ENCODE measurements around the gene TCF4.

The TCF4 gene

DNA sequence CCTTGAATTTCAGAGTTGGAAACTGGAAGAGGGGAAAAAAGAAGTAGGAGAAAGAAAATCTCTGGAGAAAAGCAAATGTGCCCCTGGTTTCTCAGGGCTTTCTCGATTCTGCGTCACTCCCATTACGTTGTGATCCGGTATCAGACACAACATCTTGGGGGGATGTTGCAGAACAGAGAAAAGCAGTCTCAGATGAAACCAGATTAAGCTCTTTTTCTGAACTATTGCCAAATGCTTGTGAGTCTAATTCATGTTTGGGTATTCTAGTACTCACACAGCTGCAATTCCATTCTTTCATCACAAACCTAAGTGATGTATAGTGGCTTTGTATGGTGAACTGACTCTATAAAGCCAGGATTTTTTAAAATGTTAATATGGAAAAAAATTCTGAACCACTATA is 233.2 kb downstream of the TCF4 start:
- DNase-seq (ENCODE audit: low read depth): no peak
- H3K4me3 ChIP-seq (ENCODE audit: low read length): no peak overlapping the region
- no peak for TF ChIP-seq CTCF (IDR thresholded peaks at IDR 0.05; ENCODE audit: insufficient read depth, low read depth, low read length, missing control alignments)

GRCh38 chr18:55353806-55354205 is 234.2 kb downstream of the TCF4 start:
- no peak overlapping the region for H3K4me3 ChIP-seq (ENCODE audit: low read length)
- DNase-seq (ENCODE audit: low read depth): no peak
- TF ChIP-seq CTCF (IDR thresholded peaks at IDR 0.05; ENCODE audit: insufficient read depth, low read depth, low read length, missing control alignments): no peak

GRCh38 chr18:55353391-55353790 is 234.6 kb downstream of the TCF4 start:
- no peak overlapping the region for H3K4me3 ChIP-seq (ENCODE audit: low read length)
- no peak for TF ChIP-seq CTCF (IDR thresholded peaks at IDR 0.05; ENCODE audit: insufficient read depth, low read depth, low read length, missing control alignments)
- no peak for DNase-seq (ENCODE audit: low read depth)

DNA sequence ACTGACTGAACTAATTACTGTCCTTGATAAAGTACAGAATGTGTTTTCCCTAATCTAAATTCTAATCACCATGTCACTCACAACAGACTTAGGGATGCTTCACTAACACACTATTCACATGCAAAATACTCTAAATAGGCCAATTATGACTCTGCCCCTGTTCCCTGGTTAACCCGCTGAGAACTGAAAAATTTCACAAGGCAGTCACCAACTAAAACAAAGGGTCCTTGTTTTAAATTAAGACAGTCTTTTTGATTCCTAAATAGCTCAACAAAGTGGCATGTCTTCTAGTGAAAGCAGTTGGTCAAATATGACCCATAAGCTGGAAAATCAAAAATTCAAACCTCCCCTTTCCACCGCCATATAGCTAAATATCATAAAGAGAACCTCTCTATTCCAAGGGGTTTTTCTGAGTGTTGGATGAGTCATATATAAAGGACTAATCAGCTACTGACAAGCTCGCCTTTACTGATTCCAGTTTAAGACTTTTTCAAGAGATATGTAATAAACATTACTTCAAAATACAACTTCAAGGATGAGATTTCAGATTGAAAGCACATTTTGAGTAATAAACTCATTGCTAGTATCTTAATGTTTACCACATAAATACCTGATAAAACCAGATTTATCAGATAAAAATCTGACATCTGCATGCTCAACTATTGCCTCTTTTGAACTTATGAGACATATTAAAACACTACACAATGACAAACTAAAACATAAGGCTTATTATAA is 235.8 kb downstream of the TCF4 start:
- DNase-seq (ENCODE audit: low read depth): no peak
- TF ChIP-seq CTCF (IDR thresholded peaks at IDR 0.05; ENCODE audit: insufficient read depth, low read depth, low read length, missing control alignments): no peak
- no peak overlapping the region for H3K4me3 ChIP-seq (ENCODE audit: low read length)

- TF ChIP-seq CTCF (IDR thresholded peaks at IDR 0.05; ENCODE audit: insufficient read depth, low read depth, low read length, missing control alignments): no peak
- no peak for DNase-seq (ENCODE audit: low read depth)
- no peak overlapping the region for H3K4me3 ChIP-seq (ENCODE audit: low read length)
Observed at GRCh38 chr18:55351241-55351691, 236.7 kb downstream of the TCF4 start.

- DNase-seq (ENCODE audit: low read depth): no peak
- no peak for TF ChIP-seq CTCF (IDR thresholded peaks at IDR 0.05; ENCODE audit: insufficient read depth, low read depth, low read length, missing control alignments)
- H3K4me3 ChIP-seq (ENCODE audit: low read length): no peak overlapping the region
Observed at GRCh38 chr18:55349685-55350084, 238.3 kb downstream of the TCF4 start.

Measured in epithelial cell of esophagus (primary cell).